Brain pericyte (primary cell): ENCODE results near the gene KCNAB2.

Experiments used
- DNase-seq: peaks from one replicate; pipeline ENCODE4 v3.0.0-alpha.2; 2012; ENCODE audit warnings: low read depth, low spot score

KCNAB2 gene

GRCh38 chr1:6108476-6108875, 62.8 kb downstream of the KCNAB2 start:
- DNase-seq = no peak

GRCh38 chr1:6108937-6109614, 63.4 kb downstream of the KCNAB2 start:
- DNase-seq = no peak

- DNase-seq = no peak
These were observed 64.0 kb downstream of the KCNAB2 start for GRCh38 chr1:6109688-6110087.

- DNase-seq = no peak
These were observed 64.6 kb downstream of the KCNAB2 start for GRCh38 chr1:6110326-6110725.

- no peak for DNase-seq
These were observed 65.9 kb downstream of the KCNAB2 start for GRCh38 chr1:6111571-6111970.

GRCh38 chr1:6111991-6112689, 66.5 kb downstream of the KCNAB2 start:
- no peak for DNase-seq

- DNase-seq = no peak
These were observed 67.0 kb downstream of the KCNAB2 start for GRCh38 chr1:6112690-6113005.

- DNase-seq = no peak
These were observed 67.4 kb downstream of the KCNAB2 start for GRCh38 chr1:6113116-6113515.

- DNase-seq = no peak
These were observed 68.1 kb downstream of the KCNAB2 start for GRCh38 chr1:6113745-6114144.

GRCh38 chr1:6116137-6116536, 70.4 kb downstream of the KCNAB2 start:
- peak; percentile 45 for DNase-seq

GRCh38 chr1:6117064-6117463, 71.4 kb downstream of the KCNAB2 start:
- DNase-seq = no peak

GRCh38 chr1:6117624-6118023, 71.9 kb downstream of the KCNAB2 start:
- no peak for DNase-seq

- no peak for DNase-seq
These were observed 72.7 kb downstream of the KCNAB2 start for GRCh38 chr1:6118415-6118814.

GRCh38 chr1:6121021-6121421, 75.3 kb downstream of the KCNAB2 start:
- no peak for DNase-seq

GRCh38 chr1:6121651-6122370, 76.1 kb downstream of the KCNAB2 start:
- DNase-seq = no peak

GRCh38 chr1:6123083-6123482, 77.4 kb downstream of the KCNAB2 start:
- DNase-seq = no peak

GRCh38 chr1:6123816-6124215, 78.1 kb downstream of the KCNAB2 start:
- no peak for DNase-seq

- DNase-seq = no peak
These were observed 78.7 kb downstream of the KCNAB2 start for GRCh38 chr1:6124341-6124740.

GRCh38 chr1:6124746-6125365, 79.2 kb downstream of the KCNAB2 start:
- no peak for DNase-seq

GRCh38 chr1:6125366-6125765, 79.7 kb downstream of the KCNAB2 start:
- no peak for DNase-seq

GRCh38 chr1:6126028-6126427, 80.3 kb downstream of the KCNAB2 start:
- DNase-seq = no peak

GRCh38 chr1:6126521-6127067, 80.9 kb downstream of the KCNAB2 start:
- no peak for DNase-seq
